Epithelial cell of esophagus (primary cell): Measurements from ENCODE around the gene VPS35L.

Experiments used
- DNase-seq: peaks from one replicate; pipeline ENCODE4 v3.0.0; 2010; ENCODE audit warnings: low read depth
- H3K4me3 ChIP-seq: 2 replicates; pipeline ENCODE4 v1.5.1; 2011; ENCODE audit warnings: mild to moderate bottlenecking, low read length, control low read depth
- TF ChIP-seq, protein P1 (sequence below): IDR thresholded peaks from 2 replicates; pipeline ENCODE4 v1.5.1; 2011; ENCODE audit warnings: low read depth, mild to moderate bottlenecking, low read length, control low read depth, inconsistent platforms; ENCODE audit not compliant: insufficient read depth; ENCODE audit errors: missing control alignments

The VPS35L gene

GRCh38 chr16:19517424-19518089 lies 37.9 kb upstream of the VPS35L start:
- H3K4me3 ChIP-seq = no peak overlapping the region
- TF ChIP-seq, protein P1, sequence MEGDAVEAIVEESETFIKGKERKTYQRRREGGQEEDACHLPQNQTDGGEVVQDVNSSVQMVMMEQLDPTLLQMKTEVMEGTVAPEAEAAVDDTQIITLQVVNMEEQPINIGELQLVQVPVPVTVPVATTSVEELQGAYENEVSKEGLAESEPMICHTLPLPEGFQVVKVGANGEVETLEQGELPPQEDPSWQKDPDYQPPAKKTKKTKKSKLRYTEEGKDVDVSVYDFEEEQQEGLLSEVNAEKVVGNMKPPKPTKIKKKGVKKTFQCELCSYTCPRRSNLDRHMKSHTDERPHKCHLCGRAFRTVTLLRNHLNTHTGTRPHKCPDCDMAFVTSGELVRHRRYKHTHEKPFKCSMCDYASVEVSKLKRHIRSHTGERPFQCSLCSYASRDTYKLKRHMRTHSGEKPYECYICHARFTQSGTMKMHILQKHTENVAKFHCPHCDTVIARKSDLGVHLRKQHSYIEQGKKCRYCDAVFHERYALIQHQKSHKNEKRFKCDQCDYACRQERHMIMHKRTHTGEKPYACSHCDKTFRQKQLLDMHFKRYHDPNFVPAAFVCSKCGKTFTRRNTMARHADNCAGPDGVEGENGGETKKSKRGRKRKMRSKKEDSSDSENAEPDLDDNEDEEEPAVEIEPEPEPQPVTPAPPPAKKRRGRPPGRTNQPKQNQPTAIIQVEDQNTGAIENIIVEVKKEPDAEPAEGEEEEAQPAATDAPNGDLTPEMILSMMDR = no peak
- DNase-seq = peak; percentile 95

DNA sequence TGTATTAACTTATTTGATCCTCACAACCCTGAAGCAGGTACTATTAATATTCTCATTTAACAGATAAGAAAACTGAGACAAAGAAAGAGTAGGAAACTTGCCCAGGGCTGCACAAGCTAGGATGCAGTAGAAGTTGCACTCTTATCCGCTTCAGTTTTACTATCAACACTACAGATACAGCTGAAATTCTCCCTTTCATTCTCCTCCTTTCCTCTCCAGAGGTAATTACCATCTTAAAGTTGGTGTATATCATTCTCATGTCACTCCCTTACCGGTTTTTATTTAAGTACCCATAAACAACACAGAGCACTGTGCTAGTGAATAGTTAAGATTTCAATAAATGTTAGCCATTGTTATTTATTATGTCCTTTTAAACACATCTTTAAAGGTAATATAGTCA lies 37.1 kb upstream of the VPS35L start:
- DNase-seq = no peak
- H3K4me3 ChIP-seq = no peak overlapping the region
- TF ChIP-seq, protein P1 = no peak

GRCh38 chr16:19520861-19521331 lies 34.6 kb upstream of the VPS35L start:
- TF ChIP-seq, protein P1 = no peak
- peak; percentile 55 for DNase-seq
- peak overlapping the region; percentile 80 for H3K4me3 ChIP-seq

DNA sequence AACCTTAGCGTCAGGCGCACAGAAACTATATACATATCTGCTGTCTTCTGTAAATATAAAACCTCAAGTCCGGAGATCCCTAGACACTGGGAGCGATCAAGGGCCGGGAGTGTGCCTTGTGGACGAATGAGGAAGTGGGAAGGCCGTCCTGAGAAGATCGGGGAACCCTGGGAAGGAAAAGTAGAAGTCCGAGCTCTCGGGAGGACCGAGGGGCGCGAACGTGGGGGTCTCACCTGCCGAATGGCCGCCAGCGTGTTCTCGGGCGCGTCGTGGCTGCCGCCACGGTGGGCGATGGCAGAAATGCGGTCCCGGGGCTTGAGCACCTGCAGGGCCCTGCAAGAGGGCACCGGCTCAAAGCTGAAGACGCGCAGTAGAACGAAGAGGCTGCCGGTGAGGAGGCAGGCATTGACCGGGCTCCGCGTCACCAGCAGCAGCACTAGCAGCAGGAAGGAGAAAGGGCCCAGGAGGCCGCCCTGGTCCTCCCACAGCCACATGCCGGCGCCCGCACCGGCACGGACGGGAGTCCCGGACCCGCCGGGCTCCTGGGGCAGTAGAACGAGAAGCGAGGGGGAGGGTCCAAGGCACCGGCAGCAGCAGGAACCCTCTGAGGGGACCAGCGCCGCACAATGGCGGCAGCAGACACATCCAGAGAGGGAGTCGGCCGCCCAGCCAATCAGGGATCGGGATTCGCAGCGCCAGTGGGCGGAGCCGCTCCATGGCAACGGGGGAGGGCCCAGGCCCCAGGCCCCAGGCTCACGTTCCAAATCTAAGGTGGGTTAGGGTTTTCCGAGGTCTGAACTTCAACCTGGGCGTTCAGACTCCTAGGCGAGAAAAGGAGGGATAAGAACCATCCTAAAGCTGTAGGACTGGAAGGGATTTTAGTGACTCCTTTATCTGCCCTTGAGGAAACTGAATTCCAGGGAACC lies 33.8 kb upstream of the VPS35L start, which contains the start of gene GDE1:
GDE1 (minus strand) TSS at position 628 of the 926 bp plus-strand sequence; CDS start at position 494, 134 bp downstream.
- H3K4me3 ChIP-seq = peak within 1 kb of the TSS; percentile 80
- TF ChIP-seq, protein P1 = peak; percentile 40
- peak; percentile 90 for DNase-seq

DNA sequence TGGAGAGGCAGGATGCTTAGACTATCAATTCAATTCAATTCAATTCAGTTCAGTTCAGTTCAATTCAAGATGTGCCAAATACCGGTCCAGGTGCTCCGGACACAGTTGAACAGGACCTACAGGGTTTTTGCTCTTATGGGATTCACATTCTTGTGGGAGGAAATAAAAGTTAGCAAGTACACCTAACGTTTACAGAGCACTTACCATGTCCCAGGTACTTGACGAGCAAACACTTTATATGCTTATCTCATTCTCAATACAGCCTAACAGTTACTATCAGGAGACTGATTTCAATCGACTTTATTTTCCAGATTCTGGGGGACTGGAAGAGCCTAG lies 33.1 kb upstream of the VPS35L start:
- TF ChIP-seq, protein P1 = no peak
- no peak overlapping the region for H3K4me3 ChIP-seq
- no peak for DNase-seq

DNA sequence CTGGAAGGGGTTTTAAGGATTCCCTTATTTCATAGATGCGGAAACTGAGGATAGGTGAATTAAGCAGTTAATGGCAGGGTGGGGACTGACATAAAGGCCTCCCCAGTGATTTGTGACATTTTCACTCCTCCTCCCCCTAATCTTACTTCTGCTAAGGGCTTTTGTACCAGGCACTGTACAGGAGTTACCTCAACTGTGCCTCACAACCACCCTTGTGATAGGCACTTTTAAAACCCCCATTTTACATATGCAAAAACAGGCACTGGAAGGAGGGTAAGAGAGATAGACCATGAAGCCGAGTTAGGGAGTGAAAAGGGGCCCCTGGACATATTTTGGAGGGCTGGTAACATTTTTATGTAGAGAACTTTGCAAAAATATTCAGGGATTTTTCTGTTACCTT lies 32.7 kb upstream of the VPS35L start:
- no peak for DNase-seq
- TF ChIP-seq, protein P1 = no peak
- no peak overlapping the region for H3K4me3 ChIP-seq
